GM18511 (cell line): Measurements from ENCODE around the gene PCED1B.
"Not testable (repeated sequence)": the region's sequence is repeated elsewhere in the genome, so short reads cannot be mapped to it uniquely, and the experiment has no call there.

Experiments
- ATAC-seq: cut with Tn5 transposase; IDR thresholded peaks from one replicate; pipeline ENCODE4 v1.9.1; 2021; ENCODE audit warnings: mild to moderate bottlenecking, moderate library complexity; ENCODE audit not compliant: unreplicated experiment

Gene PCED1B

GRCh38 chr12:47160316-47161244 is 81.2 kb downstream of the PCED1B start:
- no peak for ATAC-seq

GRCh38 chr12:47164116-47164515 is 84.7 kb downstream of the PCED1B start:
- no peak for ATAC-seq

- no peak for ATAC-seq
These were observed 85.5 kb downstream of the PCED1B start for GRCh38 chr12:47164724-47165439.

GRCh38 chr12:47165934-47166333 is 86.5 kb downstream of the PCED1B start:
- no peak for ATAC-seq

GRCh38 chr12:47166365-47166764 is 86.9 kb downstream of the PCED1B start:
- no peak for ATAC-seq

GRCh38 chr12:47170281-47170680 is 90.9 kb downstream of the PCED1B start:
- ATAC-seq: not testable (repeated sequence)

GRCh38 chr12:47178014-47178413 is 98.6 kb downstream of the PCED1B start:
- no peak for ATAC-seq

- not testable (repeated sequence) for ATAC-seq
These were observed 102.9 kb downstream of the PCED1B start for GRCh38 chr12:47182164-47182938.

- ATAC-seq: no peak
These were observed 104.8 kb downstream of the PCED1B start for GRCh38 chr12:47184229-47184628.

GRCh38 chr12:47184813-47185212 is 105.4 kb downstream of the PCED1B start:
- ATAC-seq: no peak

GRCh38 chr12:47186246-47186645 is 106.8 kb downstream of the PCED1B start:
- no peak for ATAC-seq

GRCh38 chr12:47188576-47189441 is 109.4 kb downstream of the PCED1B start:
- ATAC-seq: no peak

GRCh38 chr12:47189728-47190127 is 110.3 kb downstream of the PCED1B start:
- ATAC-seq: no peak

- ATAC-seq: no peak
These were observed 110.9 kb downstream of the PCED1B start for GRCh38 chr12:47190271-47190750.

GRCh38 chr12:47190905-47191304 is 111.5 kb downstream of the PCED1B start:
- ATAC-seq: no peak

GRCh38 chr12:47192051-47192450 is 112.6 kb downstream of the PCED1B start:
- no peak for ATAC-seq

- no peak for ATAC-seq
These were observed 113.6 kb downstream of the PCED1B start for GRCh38 chr12:47193066-47193465.

GRCh38 chr12:47194501-47194900 is 115.1 kb downstream of the PCED1B start:
- no peak for ATAC-seq

GRCh38 chr12:47200446-47200845 is 121.0 kb downstream of the PCED1B start:
- no peak for ATAC-seq

- not testable (repeated sequence) for ATAC-seq
These were observed 121.8 kb downstream of the PCED1B start for GRCh38 chr12:47201190-47201589.
